T-helper 2 cell treated with Interferon-gamma antibody and Interleukin-4, amounts not matched to agents 5 μg/mL and 100 μg/mL, for 36 hours (primary cell): ENCODE results near the gene YPEL3.
"Not testable (repeated sequence)": the region's sequence is repeated elsewhere in the genome, so short reads cannot be mapped to it uniquely, and the experiment has no call there.

Source experiments
- DNase-seq: peaks from one replicate; pipeline ENCODE4 v3.0.0; 2021; ENCODE audit warnings: low spot score
- H3K27ac Mint-ChIP-seq: one replicate; pipeline ENCODE4 v1.8.0; 2021; ENCODE audit warnings: mild to moderate bottlenecking, mixed read lengths
- H3K27me3 Mint-ChIP-seq: one replicate; pipeline ENCODE4 v1.8.0; 2021; ENCODE audit warnings: low read depth, mixed read lengths
- H3K36me3 Mint-ChIP-seq: one replicate; pipeline ENCODE4 v1.8.0; 2021; ENCODE audit warnings: low read depth, mixed read lengths
- H3K4me1 Mint-ChIP-seq: one replicate; pipeline ENCODE4 v1.8.0; 2021; ENCODE audit warnings: low read depth, mixed read lengths
- H3K4me3 Mint-ChIP-seq: one replicate; pipeline ENCODE4 v1.8.0; 2022; ENCODE audit warnings: mild to moderate bottlenecking, moderate library complexity, mixed read lengths
- H3K9me3 Mint-ChIP-seq: one replicate; pipeline ENCODE4 v1.8.0; 2021; ENCODE audit warnings: mixed read lengths

The YPEL3 gene

DNA sequence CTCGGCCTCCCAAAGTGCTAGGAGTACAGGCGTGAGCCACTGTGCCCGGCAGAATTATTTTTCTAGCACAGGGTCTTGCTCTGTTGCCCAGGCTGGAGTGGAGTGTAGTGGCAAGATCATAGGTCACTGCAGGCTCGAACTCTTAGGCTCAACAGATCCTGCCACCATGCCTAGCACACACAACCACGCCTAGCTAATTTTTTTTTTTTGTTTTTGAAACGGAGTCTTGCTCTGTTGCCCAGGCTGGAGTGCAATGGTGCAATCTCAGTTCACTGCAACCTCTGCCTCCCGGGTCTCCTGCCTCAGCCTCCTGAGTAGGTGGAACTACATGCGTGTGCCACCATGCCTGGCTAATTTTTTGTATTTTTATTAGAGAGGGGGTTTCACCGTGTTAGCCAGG, 29.7 kb upstream of the YPEL3 start:
- not testable (repeated sequence) for H3K27me3 Mint-ChIP-seq, H3K27ac Mint-ChIP-seq, H3K9me3 Mint-ChIP-seq, DNase-seq, H3K4me3 Mint-ChIP-seq, H3K36me3 Mint-ChIP-seq
- H3K4me1 Mint-ChIP-seq = peaks cover 14% of the 10 kb centered on the region

DNA sequence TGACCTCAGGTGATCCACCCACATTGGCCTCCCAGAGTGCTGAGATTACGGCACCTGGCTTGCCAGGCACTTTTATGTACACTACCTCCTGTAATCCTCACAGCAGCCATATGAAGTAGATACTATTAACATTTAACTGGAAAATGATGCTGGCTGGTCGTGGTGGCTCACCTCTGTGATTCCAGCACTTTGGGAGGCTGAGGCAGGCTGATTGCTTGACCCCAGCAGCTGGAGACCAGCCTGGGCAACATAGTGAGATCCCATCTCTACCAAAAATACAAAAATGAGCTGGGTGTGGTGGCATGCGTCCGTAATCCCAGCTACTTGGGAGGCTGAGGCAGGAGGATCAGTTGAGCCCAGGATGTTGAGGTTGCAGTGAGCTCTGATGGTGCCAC, 29.0 kb upstream of the YPEL3 start:
- no peak for DNase-seq
- Mint-ChIP-seq H3K36me3 (no peaks in the 10 kb centered on the region), H3K4me3 (no peak overlapping the region), H3K4me1 (peaks cover 12% of the 10 kb centered on the region), H3K27ac (no peak overlapping the region), H3K27me3 (no peaks in the 10 kb centered on the region), H3K9me3 (peaks cover 3% of the 10 kb centered on the region)

DNA sequence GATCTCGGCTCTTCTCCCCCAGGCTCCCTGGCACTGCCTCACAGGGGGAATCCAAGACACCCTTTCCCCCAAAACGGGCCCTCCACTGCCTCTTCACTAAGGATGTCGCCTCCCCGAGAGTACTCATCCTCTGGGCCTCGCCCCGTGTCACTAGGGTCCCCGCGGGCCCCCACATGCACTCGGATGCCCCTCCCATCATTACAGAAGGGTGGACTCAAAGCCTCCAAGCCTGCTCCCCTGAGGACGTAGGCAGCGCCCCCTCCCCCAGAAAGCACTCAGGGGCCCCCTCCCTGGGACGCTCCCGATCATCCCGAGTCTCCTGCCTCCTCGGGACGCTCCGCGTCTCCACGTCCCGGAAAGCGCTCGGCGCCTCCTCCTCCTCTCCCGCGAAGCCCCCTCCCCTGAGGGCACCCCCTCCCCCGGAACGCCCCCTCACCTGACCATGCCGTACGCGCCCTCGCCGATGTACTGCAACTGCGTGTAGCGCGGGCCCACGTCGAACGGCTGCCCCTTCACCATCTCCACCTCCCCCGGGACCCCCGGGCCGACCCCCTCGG, 26.7 kb upstream of the YPEL3 start:
- H3K9me3 Mint-ChIP-seq = no peaks in the 10 kb centered on the region
- H3K4me1 Mint-ChIP-seq = peaks cover 10% of the 10 kb centered on the region
- H3K36me3 Mint-ChIP-seq = peaks cover 8% of the 10 kb centered on the region
- peak overlapping the region; percentile 87 for H3K4me3 Mint-ChIP-seq
- peak overlapping the region; percentile 84 for H3K27ac Mint-ChIP-seq
- no peak for DNase-seq
- no peaks in the 10 kb centered on the region for H3K27me3 Mint-ChIP-seq

DNA sequence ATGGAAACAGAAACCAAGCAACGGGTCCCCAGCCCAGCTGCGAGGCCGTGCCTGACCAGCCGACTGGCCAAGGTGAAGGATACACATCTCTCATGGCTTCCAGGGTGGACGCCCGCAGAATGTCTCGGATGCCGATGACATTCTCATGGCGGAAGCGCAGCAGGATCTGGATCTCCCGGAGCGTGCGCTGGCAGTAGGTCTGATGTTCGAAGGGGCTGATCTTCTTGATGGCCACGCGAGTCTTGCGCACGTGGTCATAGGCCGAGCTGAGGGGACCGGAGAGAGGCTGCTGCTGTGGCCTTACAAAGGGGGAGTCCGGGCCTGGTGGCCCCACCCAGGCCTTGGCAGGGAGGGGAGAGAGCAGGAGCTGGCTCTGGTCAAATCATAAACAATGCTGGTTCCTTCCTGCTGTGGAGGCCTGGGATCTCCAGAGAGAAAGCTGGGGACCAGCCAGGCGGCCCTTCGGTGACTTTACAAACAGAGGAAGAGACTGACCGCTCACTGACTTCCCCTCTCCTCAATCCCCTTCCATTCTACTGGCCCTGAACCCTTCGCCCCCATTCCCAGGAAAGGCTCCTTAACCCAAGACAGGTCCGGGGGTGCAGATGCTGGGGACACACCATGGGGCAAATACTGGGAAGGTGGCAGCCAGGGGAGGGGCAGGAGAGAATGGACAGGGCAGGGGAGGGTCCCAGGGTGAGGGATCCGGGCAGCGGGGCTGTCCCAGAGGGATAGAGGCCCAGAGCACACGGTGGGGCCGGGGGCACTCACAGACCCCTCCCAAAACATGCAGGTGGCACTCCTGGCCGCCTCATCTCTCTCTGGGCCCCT, 25.9 kb upstream of the YPEL3 start:
- H3K4me1 Mint-ChIP-seq = peaks cover 10% of the 10 kb centered on the region
- H3K9me3 Mint-ChIP-seq = no peaks in the 10 kb centered on the region
- H3K27me3 Mint-ChIP-seq = no peaks in the 10 kb centered on the region
- peak overlapping the region; percentile 84 for H3K27ac Mint-ChIP-seq
- H3K4me3 Mint-ChIP-seq = peak overlapping the region; percentile 87
- DNase-seq = no peak
- peaks cover 8% of the 10 kb centered on the region for H3K36me3 Mint-ChIP-seq

DNA sequence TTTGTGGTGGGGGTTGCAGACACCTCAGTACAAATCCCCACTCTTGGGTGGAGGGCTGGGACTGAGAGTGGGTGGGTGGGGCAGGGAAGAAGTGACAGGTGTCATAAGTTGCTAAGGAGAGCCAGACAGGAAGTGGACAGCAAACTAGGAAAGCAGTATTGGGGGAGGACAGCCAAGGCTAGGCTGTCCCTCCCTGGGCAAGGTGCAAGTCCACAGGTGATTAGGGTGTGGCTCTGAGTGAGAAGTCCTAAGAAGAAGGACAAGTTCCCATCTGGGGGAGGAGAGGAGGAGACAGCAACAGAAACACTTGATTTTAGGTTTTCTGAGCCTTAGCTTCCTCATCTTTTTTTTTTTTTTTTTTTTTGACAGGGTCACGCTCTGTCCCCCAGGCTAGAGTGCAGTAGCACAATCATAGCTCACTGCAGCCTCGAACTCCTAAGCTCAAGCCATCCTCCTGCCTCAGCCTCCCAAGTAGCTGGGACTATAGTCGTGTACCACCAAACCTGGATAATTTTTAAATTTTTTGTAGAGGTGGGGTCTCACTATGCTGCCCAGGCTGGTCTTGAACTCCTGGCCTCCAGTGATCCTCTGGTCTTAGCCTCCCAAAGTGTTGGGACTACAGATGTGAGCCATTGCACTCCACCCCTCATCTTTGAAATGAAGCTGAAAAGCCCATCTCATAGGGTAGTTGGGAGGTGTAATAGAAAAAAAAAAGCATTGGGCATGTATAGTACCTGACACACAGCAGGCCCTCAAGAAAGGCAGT, 24.5 kb upstream of the YPEL3 start:
- H3K27ac Mint-ChIP-seq = peak overlapping the region; percentile 76
- H3K27me3 Mint-ChIP-seq = no peaks in the 10 kb centered on the region
- H3K4me1 Mint-ChIP-seq = peaks cover 10% of the 10 kb centered on the region
- no peaks in the 10 kb centered on the region for H3K9me3 Mint-ChIP-seq
- peak overlapping the region; percentile 44 for H3K4me3 Mint-ChIP-seq
- DNase-seq = no peak
- peaks cover 8% of the 10 kb centered on the region for H3K36me3 Mint-ChIP-seq

DNA sequence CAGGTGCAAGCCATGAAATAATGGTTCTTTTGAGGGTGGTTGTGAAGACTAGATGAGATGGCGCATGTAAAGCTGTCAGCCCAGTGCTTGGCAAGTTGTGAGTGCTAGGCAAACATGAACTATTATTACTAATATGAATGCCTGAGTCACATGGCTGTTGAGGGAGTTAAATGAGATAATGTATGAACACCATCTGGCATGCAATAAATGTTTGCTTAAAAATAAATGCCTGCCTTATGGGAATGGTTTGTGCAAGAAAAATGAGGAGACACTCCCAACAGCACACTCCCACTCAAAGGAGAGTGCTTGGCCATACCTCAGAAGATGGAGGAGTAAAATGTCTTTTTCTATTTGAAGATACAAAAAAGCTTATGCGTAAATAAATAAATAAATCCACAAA, 23.4 kb upstream of the YPEL3 start:
- no peak overlapping the region for H3K4me3 Mint-ChIP-seq
- H3K36me3 Mint-ChIP-seq = peaks cover 8% of the 10 kb centered on the region
- H3K4me1 Mint-ChIP-seq = peaks cover 10% of the 10 kb centered on the region
- H3K27ac Mint-ChIP-seq = peak overlapping the region; percentile 41
- no peaks in the 10 kb centered on the region for H3K27me3 Mint-ChIP-seq
- DNase-seq = no peak
- H3K9me3 Mint-ChIP-seq = no peaks in the 10 kb centered on the region

DNA sequence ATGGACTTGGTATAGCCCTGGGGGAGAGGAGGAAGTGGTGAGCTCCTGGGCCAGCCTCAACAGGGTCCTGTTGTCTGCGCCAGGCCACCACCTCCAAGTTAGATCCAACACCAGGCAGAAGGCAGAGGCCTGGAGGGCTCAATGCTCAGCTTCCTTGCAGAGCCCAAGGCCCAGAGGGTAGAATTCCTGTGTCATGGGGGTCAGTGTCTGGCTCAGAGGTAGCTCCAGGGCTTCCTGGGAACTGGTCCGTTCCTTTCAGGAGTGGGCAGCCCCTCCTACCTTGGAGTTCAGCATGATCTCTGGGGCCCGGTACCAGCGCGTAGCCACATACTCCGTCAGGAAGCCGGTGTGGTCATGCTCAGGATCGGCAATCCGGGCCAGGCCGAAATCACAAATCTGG, 21.8 kb upstream of the YPEL3 start:
- Mint-ChIP-seq H3K27me3 (no peaks in the 10 kb centered on the region), H3K9me3 (no peaks in the 10 kb centered on the region), H3K36me3 (peaks cover 11% of the 10 kb centered on the region), H3K4me1 (peaks cover 10% of the 10 kb centered on the region), H3K4me3 (no peak overlapping the region), H3K27ac (no peak overlapping the region)
- no peak for DNase-seq

DNA sequence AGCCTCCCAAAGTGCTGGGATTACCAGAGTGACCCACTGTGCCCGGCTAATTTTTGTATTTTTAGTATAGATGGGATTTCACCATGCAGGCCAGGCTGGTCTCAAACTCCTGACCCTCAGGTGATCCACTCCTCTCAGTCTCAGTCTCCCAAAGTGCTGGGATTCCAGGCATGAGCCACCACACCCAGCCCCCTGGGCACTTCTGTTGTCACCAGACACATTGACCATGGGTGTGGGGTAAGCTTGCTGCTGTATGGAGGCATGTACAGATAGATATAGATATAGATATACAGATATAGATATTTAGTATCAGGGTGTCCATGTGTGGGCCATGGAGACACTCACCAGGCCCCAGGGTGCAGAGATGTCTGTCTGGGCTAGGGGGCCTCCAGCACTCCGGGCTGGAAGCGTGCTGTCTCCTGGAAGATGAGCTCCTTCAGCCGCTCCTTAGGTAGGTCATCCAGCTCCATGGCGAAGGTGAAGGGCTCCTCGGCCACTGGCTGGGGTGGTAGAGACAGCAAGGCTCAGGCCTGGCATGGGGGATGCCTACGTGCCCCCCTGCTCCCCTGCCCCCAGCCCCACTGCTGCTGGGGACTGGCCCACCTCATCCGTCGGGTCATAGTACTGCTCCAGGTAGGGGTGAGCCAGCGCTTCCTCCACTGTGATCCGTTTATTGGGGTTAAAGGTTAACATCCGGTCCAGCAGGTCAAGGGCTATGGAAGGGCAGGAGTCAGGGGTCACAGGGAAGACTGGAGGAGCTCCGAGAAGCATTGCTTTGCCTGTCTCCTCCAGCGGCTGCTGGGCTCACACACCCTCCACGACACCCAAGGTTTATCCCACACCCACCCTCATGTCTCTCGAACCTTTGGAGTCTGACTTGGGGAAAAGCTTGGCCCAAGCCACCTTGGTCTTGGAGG, 20.5 kb upstream of the YPEL3 start:
- no peaks in the 10 kb centered on the region for H3K9me3 Mint-ChIP-seq
- H3K36me3 Mint-ChIP-seq = peaks cover 14% of the 10 kb centered on the region
- H3K27me3 Mint-ChIP-seq = no peaks in the 10 kb centered on the region
- H3K27ac Mint-ChIP-seq = no peak overlapping the region
- DNase-seq = no peak
- H3K4me1 Mint-ChIP-seq = peaks cover 8% of the 10 kb centered on the region
- H3K4me3 Mint-ChIP-seq = no peak overlapping the region

DNA sequence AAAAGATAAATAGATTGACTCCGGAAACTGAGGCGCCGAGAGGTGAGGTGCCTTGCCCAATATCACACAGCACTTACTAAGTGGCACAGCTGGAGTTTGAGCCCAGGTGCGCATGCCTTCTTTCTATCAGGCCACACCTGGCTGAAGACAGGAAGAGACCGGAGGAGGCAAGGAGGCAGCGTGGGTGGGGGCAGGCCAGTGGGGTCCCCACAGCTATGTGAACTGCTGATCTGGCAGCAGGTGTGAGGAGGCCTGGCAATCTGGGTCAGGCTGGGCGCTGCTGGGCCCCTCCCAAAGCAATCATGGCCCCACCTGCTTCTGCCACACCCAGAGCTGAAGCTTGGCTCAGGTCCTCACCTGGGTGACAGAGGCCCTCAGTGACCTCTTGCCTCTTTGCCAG, 19.2 kb upstream of the YPEL3 start:
- DNase-seq = no peak
- H3K4me3 Mint-ChIP-seq = no peak overlapping the region
- peaks cover 20% of the 10 kb centered on the region for H3K36me3 Mint-ChIP-seq
- H3K27ac Mint-ChIP-seq = peak overlapping the region; percentile 26
- no peaks in the 10 kb centered on the region for H3K9me3 Mint-ChIP-seq
- H3K27me3 Mint-ChIP-seq = no peaks in the 10 kb centered on the region
- H3K4me1 Mint-ChIP-seq = peaks cover 3% of the 10 kb centered on the region

DNA sequence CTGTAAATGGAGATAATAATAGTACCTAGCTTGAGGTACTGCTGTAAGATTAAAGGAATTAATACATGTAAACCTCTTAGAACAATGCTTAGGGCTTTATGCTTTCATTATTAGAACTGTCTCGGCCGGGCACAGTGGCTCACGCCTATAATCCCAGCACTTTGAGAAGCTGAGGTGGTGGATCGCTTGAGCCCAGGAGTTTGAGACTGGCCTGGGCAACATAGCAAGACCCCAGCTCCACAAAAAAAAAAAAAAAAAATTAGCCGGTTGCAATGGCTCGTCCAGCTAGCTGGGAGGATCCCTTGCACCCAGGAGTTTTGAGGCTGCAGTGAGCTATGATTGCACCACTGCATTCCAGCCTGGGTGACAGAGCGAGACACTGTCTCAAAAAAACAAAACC, 18.8 kb upstream of the YPEL3 start:
- not testable (repeated sequence) for H3K4me1 Mint-ChIP-seq, H3K9me3 Mint-ChIP-seq, DNase-seq, H3K4me3 Mint-ChIP-seq, H3K27me3 Mint-ChIP-seq
- Mint-ChIP-seq H3K27ac (peak overlapping the region; percentile 26), H3K36me3 (peaks cover 20% of the 10 kb centered on the region)

DNA sequence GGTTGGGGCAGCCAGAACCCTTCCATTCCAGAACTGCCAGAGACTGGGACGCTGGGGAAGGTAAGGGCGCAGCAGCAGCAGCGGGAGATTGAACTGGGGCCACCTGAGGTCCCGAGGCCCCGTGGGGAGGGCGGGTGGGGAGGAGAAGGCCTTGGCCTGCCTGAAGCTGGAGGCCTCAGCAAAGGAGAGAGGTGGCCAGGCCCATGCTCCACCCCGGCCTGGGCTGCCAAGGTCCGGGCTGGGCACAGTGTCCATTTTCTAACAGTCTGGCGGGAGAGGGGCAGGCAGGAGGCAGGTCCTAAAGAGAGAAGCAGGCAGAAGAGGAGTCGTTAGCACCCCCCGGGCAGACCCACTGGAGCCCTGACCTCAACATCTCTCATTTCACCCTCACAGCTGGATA, 18.4 kb upstream of the YPEL3 start:
- no peak overlapping the region for H3K27ac Mint-ChIP-seq
- H3K4me1 Mint-ChIP-seq = peaks cover 3% of the 10 kb centered on the region
- no peak for DNase-seq
- H3K9me3 Mint-ChIP-seq = no peaks in the 10 kb centered on the region
- no peak overlapping the region for H3K4me3 Mint-ChIP-seq
- no peaks in the 10 kb centered on the region for H3K27me3 Mint-ChIP-seq
- peaks cover 18% of the 10 kb centered on the region for H3K36me3 Mint-ChIP-seq

DNA sequence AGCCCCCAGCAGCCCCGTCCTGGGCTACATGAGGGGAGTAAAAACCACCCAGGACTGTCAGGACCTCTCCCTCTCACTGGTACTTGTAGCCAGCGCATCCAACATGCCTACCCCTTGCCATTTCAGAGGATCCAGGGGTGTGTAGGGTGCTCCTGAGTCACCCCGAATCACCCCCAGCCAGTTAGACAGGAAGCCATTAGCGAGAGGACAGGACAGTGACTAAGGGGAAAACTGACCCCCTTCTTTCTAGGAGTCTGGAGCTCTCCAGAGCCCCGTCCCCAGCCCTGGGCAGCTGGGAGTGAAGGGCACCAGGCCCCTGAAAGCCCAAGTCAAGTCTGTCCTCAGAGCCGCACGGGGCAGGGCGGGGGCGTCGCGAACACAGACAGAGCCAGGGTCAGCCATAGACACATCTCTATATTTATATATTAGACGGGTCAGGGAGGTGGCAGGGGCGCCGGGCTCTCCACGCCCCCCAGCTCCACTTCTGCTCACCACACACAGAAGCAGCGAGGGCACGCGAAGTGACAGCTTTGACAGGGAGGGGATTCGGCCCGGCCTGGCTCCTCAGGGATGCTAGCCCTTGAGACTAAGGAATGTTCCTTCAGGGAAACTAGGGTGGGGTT, 17.8 kb upstream of the YPEL3 start:
- peaks cover 3% of the 10 kb centered on the region for H3K4me1 Mint-ChIP-seq
- no peaks in the 10 kb centered on the region for H3K9me3 Mint-ChIP-seq
- H3K27me3 Mint-ChIP-seq = no peaks in the 10 kb centered on the region
- H3K36me3 Mint-ChIP-seq = peaks cover 17% of the 10 kb centered on the region
- no peak overlapping the region for H3K27ac Mint-ChIP-seq
- no peak overlapping the region for H3K4me3 Mint-ChIP-seq
- no peak for DNase-seq

DNA sequence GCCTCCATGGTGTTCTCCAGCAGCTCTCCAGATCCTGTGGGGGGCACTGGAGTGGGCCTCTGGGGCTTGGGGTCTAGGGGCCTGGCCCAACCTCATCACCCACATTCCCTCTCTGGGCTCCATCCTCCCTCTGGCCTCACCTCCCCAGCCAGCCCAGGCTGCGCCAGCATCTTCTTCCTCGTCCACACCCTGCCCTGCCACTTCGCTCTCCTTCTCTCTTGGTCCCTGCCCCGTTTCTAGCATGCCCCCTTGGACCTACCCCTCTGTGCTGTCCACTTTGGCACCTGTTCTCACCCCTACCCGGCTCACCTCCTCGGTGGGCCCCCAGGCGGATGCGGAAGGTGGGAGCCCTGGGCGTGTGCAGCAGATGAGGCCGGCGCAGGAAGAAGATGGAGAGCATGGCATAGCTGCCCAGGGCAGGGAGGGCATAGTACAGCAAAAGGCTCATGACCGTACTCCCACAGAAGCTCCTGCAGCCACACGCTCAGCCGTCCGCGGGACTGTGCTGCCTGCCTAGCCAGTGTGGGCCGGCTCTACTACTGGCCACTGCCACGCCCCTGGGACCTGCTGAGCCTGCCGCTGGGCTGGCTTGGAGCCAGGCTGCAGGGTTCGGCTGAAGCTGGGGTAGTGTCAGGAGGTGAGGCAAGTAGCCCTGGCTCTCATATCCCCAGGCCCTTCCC, 17.2 kb upstream of the YPEL3 start, which contains the start of gene GDPD3:
Gene GDPD3, minus strand, starts transcription at position 507 of the 680 bp plus-strand sequence. Its CDS starts 59 bp downstream, at position 448.
- Mint-ChIP-seq H3K9me3 (no peaks in the 10 kb centered on the region), H3K27ac (peak within 1 kb of the TSS; percentile 57), H3K36me3 (peaks cover 16% of the 10 kb centered on the region), H3K4me3 (no peak within 1 kb of the TSS), H3K27me3 (no peaks in the 10 kb centered on the region), H3K4me1 (peaks cover 3% of the 10 kb centered on the region)
- DNase-seq = no peak
